Fibroblast of lung (primary cell): ENCODE measurements around the gene SCAF1. TPM values are rescaled to one million over a fixed set of nuclear protein-coding genes. Genes with fewer than 3 reads are reported as not detected.
A peak's percentile ranks its signal among the peaks of the same experiment; 100 is the strongest.

Source experiments
- DNase-seq, 2 donors: peaks; one replicate each; pipeline versions ENCODE4 v3.0.0 to v3.0.0-alpha.2; 2010; ENCODE audit warnings: low read depth in 2 of 2
- H2AFZ ChIP-seq: 2 replicates; pipeline ENCODE4 v1.5.1; 2012; ENCODE audit warnings: low read length, control low read depth, inconsistent platforms
- H3K27ac ChIP-seq: 2 replicates; pipeline ENCODE4 v1.5.1; 2011; ENCODE audit warnings: low read length, control low read depth; ENCODE audit not compliant: insufficient read depth
- H3K27me3 ChIP-seq: 2 replicates; pipeline ENCODE4 v1.5.1; 2011; ENCODE audit warnings: mild to moderate bottlenecking, low read length; ENCODE audit not compliant: control insufficient read depth, insufficient read depth
- H3K36me3 ChIP-seq: 2 replicates; pipeline ENCODE4 v1.5.1; 2011; ENCODE audit warnings: low read length; ENCODE audit not compliant: control insufficient read depth, insufficient read depth
- H3K4me1 ChIP-seq: 2 replicates; pipeline ENCODE4 v1.5.1; 2011; ENCODE audit warnings: low read length; ENCODE audit not compliant: control insufficient read depth, insufficient read depth; ENCODE audit errors: extremely low read depth
- H3K4me2 ChIP-seq: 2 replicates; pipeline ENCODE4 v1.5.1; 2011; ENCODE audit warnings: low read length, control low read depth; ENCODE audit not compliant: insufficient read depth; ENCODE audit errors: extremely low read depth
- H3K4me3 ChIP-seq, 4 experiments: fragments of 200-600 bp in 1 of 4; sonication (generic) in 1 of 4; replicated peaks in 1 of 4; 2 replicates each; pipeline ENCODE4 v1.5.1; 2011 to 2016; ENCODE audit warnings: low read length in 4 of 4, low read depth in 3 of 4, mild to moderate bottlenecking in 3 of 4, control low read depth in 2 of 4, inconsistent platforms in 1 of 4, mixed read lengths in 1 of 4; ENCODE audit not compliant: insufficient read depth in 1 of 4; ENCODE audit errors: control extremely low read depth in 1 of 4
- H3K79me2 ChIP-seq: 2 replicates; pipeline ENCODE4 v1.5.1; 2012; ENCODE audit warnings: mild to moderate bottlenecking, low read length, inconsistent platforms; ENCODE audit not compliant: control insufficient read depth, insufficient read depth
- H3K9ac ChIP-seq: 2 replicates; pipeline ENCODE4 v1.5.1; 2011; ENCODE audit warnings: mild to moderate bottlenecking, low read length, control low read depth; ENCODE audit not compliant: insufficient read depth
- H3K9me3 ChIP-seq: 2 replicates; pipeline ENCODE4 v1.5.1; 2012; ENCODE audit warnings: low read depth, low read length; ENCODE audit not compliant: control insufficient read depth, insufficient read depth
- H4K20me1 ChIP-seq: 2 replicates; pipeline ENCODE4 v1.5.1; 2011; ENCODE audit warnings: low read length; ENCODE audit not compliant: control insufficient read depth, insufficient read depth; ENCODE audit errors: extremely low read depth
- EZH2 ChIP-seq: IDR thresholded peaks from 2 replicates; pipeline ENCODE4 v1.5.1; 2012; ENCODE audit warnings: low read length, control low read depth, mild to moderate bottlenecking; ENCODE audit errors: missing control alignments
- polyA plus RNA-seq, 2 donors: library from polyadenylated mRNA; depleted of rRNA in 1 of 2; stranded (reverse) in 1 of 2; unstranded in 1 of 2; fragments of >200 nt; gene quantifications; 2 replicates each; pipeline ENCODE4 v1.2.1, GENCODE V29; 2011 to 2012; ENCODE audit warnings: missing spikeins in 1 of 2
- total RNA-seq: library from RNA; depleted of rRNA; stranded (reverse); fragments of >200 nt; gene quantifications from 2 replicates; pipeline ENCODE4 v1.2.1, GENCODE V29; 2014
- TF ChIP-seq, protein P1 (sequence below), 2 donors: IDR thresholded peaks in 1 of 2; conservative IDR thresholded peaks in 1 of 2; 1 replicate in 1 of 2; 2 replicates in 1 of 2; pipeline ENCODE4 v1.5.1; 2011 to 2012; ENCODE audit warnings: low read length in 2 of 2, control low read depth in 1 of 2, inconsistent platforms in 1 of 2, low read depth in 1 of 2, mild to moderate bottlenecking in 1 of 2

Gene SCAF1
- total and polyA plus RNA-seq, 2 donors (not counting 1 experiment from before 2014, with no cell fraction given): 8.7 to 11.9 TPM

DNA sequence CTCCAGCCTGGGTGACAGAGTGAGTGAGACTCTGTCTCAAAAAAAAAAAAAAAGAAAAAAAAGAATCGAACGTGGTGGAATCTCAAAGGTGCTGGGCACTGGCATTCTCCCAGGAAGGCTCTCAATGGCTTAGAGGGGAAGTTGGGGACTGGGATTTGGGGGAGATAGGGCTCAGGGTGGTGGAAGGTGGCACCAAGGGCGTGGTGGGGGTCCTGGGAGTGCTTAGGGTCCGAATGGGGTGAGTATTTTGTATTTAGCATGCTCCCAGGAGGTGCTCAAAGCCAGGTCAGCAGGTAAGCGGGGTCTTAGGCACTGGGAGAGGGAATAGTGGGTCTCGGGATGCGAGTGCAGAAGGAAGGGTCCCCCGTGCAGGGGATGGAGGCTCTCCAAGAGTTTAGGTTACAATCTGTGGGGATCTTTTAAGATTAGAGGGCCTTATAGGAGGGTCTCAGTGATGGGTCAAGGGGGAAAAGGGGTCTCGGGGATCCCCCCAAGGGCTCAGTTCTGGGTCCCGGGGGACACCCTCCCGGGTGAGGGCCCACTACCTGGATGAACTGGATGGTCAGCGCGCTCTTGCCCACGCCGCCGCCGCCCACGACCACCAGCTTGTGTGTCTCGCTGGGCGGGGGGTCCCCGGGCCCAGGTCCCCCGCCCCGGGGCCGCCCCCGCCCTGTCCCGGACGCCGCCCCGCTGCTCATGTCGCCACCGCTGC, 2.5 kb upstream of the SCAF1 start:
- peaks cover 7% of the 10 kb centered on the region for H3K4me1 ChIP-seq
- H3K4me2 ChIP-seq: peak overlapping the region; percentile 90
- H3K27ac ChIP-seq: peak overlapping the region; percentile 97
- peaks cover 2% of the 10 kb centered on the region for H3K36me3 ChIP-seq
- H3K9me3 ChIP-seq: no peaks in the 10 kb centered on the region
- no peaks in the 10 kb centered on the region for H4K20me1 ChIP-seq
- peaks cover 26% of the 10 kb centered on the region for H3K79me2 ChIP-seq
- no peak overlapping the region for H2AFZ ChIP-seq
- TF ChIP-seq EZH2: no peak
- TF ChIP-seq, protein P1, sequence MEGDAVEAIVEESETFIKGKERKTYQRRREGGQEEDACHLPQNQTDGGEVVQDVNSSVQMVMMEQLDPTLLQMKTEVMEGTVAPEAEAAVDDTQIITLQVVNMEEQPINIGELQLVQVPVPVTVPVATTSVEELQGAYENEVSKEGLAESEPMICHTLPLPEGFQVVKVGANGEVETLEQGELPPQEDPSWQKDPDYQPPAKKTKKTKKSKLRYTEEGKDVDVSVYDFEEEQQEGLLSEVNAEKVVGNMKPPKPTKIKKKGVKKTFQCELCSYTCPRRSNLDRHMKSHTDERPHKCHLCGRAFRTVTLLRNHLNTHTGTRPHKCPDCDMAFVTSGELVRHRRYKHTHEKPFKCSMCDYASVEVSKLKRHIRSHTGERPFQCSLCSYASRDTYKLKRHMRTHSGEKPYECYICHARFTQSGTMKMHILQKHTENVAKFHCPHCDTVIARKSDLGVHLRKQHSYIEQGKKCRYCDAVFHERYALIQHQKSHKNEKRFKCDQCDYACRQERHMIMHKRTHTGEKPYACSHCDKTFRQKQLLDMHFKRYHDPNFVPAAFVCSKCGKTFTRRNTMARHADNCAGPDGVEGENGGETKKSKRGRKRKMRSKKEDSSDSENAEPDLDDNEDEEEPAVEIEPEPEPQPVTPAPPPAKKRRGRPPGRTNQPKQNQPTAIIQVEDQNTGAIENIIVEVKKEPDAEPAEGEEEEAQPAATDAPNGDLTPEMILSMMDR (conservative IDR thresholded peaks at IDR 0.05 in 1 of 2, IDR thresholded peaks at IDR 0.05 in 1 of 2; ENCODE audit: low read depth in 1 of 2, low read length in 2 of 2): no peak
- DNase-seq: no peak
- H3K4me3 ChIP-seq: peak overlapping the region; percentile 60 to 90 (median 73)
- H3K27me3 ChIP-seq: no peaks in the 10 kb centered on the region
- peak overlapping the region; percentile 75 for H3K9ac ChIP-seq

DNA sequence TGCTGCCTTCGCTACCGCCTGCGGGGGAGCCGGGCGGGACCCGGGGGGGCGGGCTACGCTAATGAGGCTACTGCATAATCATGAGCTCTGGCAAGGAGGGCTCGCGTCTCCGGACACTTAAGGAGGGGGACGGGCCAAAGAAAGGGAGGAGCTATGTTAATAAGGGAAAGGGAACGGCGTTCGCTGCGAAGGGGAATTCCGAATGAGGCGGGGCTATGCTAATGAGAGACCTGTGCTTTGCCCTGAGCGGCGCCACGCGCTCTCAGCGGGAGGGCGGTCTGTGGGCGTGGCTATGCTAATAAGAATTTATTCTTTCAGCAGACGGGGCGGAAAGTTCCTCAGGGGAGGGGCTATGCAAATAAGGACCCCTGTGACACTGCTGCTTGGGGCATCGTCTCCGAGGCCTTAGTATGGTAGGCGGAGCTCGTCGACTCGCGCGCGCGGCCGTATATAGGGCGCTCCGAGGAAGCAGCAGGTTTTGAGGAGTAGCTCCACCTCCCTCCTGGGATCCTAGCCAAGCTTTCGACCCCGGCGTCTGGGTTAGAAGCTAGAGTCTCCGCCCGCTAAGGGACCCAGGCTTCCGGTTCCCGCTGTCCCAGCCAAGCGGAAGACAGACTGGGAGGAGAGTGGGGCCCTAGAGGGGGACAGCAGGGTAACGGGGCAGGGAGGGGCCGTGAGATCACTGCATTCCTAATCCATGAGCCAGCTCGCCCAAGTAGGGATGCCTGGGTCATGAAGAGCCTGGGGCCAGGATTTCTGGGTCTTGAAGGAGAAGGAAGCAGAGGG, 1.7 kb upstream of the SCAF1 start, which contains the start of gene RRAS:
Gene RRAS, minus strand, starts transcription at position 31 of the 786 bp plus-strand sequence. CDS start 45 bp downstream, outside the sequence.
- Histone ChIP-seq H3K4me2 (peak within 1 kb of the TSS; percentile 96), H3K4me1 (peaks cover 7% of the 10 kb centered on the region), H3K36me3 (peaks cover 2% of the 10 kb centered on the region), H3K27ac (peak within 1 kb of the TSS; percentile 97), H3K4me3 (peak within 1 kb of the TSS; percentile 60 to 90 (median 73)), H3K79me2 (peaks cover 33% of the 10 kb centered on the region), H3K9me3 (no peaks in the 10 kb centered on the region), H3K9ac (peak within 1 kb of the TSS; percentile 75), H4K20me1 (no peaks in the 10 kb centered on the region), H3K27me3 (no peaks in the 10 kb centered on the region), H2AFZ (no peak within 1 kb of the TSS)
- TF ChIP-seq, protein P1 (conservative IDR thresholded peaks at IDR 0.05 in 1 of 2, IDR thresholded peaks at IDR 0.05 in 1 of 2; ENCODE audit: low read depth in 1 of 2, low read length in 2 of 2): no peak
- no peak for TF ChIP-seq EZH2
- DNase-seq: peak; percentile 100

DNA sequence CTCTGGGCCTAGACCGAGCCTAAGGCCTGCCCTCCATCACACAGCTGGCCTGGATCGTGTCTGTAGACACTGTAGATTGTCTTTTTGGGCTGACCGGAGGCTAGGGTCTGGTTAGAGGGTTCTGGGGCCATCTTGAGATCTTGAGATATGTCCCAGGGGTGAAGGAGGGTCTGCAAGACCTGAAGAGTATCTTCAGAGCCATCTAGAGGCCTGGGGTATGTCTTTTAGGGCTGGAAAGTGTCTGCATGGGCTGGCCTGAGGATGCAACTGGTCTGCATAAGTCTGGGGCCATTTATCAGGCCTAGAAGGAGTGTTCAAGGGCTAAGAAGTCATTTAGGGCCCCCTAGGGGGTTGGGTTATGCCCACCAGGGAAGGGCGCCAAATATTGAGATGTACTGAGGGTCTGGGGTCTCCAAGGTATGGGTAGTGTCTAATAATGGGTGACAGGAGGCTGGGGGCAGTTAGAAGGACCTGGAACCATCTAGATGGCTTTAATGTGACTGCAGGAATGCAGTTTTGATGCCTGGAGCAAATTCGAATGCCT, 555 bp downstream of the SCAF1 start:
- no peak overlapping the region for H2AFZ ChIP-seq
- H4K20me1 ChIP-seq: no peaks in the 10 kb centered on the region
- H3K4me3 ChIP-seq: peak overlapping the region; percentile 80 to 99 (median 95)
- peak overlapping the region; percentile 97 for H3K9ac ChIP-seq
- no peaks in the 10 kb centered on the region for H3K27me3 ChIP-seq
- TF ChIP-seq, protein P1 (conservative IDR thresholded peaks at IDR 0.05 in 1 of 2, IDR thresholded peaks at IDR 0.05 in 1 of 2; ENCODE audit: low read depth in 1 of 2, low read length in 2 of 2): no peak
- no peak for TF ChIP-seq EZH2
- peaks cover 53% of the 10 kb centered on the region for H3K79me2 ChIP-seq
- H3K4me2 ChIP-seq: peak overlapping the region; percentile 94
- peaks cover 7% of the 10 kb centered on the region for H3K4me1 ChIP-seq
- DNase-seq: no peak
- no peaks in the 10 kb centered on the region for H3K9me3 ChIP-seq
- H3K36me3 ChIP-seq: peaks cover 10% of the 10 kb centered on the region
- H3K27ac ChIP-seq: peak overlapping the region; percentile 97
